ENCODE results near the gene WHRN.

WHRN gene

DNA sequence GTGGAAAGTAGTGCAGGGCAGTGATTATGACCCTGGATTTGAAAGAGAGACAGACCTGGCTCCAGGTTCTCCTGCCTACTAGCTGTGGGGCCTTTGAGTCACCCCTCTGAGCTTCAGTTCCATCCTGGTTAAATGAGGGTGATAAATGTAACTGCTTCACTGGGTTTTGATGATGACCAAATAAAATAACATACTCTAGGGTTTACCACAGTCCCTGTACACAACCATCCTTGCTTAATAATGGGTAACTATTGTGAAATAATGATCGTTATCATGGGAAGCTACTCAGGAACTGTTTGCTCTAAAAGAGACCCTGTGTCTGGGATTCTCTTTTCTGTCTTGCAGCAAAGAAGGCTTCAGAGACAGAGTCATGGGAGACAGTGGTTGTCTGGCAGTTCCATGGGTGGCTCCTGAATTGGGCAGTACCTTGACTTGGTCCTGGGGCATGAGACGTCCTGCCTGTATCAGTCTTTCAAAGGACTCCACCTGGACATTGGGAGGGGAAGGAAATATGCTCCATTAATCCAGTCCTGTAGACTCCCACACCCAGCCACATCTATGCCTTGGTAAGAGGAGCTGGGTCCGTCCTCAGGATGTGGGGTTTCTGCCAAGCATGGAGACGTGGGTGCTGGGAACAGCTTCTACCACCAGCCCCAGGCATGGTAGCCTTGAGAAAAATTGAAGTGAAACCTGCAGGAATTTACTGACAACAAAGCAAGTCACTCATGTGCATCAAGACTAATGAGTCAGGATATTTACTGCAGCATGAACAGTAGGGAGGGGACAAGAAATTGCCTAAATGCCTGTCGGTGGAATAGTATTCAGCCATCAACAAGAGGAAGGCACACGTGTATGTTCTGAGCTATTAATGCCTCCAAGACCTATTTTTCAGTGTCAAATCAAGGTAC, 140.9 kb downstream of the WHRN start:
- DNase-seq (ENCODE audit: low spot score) = no peak

DNA sequence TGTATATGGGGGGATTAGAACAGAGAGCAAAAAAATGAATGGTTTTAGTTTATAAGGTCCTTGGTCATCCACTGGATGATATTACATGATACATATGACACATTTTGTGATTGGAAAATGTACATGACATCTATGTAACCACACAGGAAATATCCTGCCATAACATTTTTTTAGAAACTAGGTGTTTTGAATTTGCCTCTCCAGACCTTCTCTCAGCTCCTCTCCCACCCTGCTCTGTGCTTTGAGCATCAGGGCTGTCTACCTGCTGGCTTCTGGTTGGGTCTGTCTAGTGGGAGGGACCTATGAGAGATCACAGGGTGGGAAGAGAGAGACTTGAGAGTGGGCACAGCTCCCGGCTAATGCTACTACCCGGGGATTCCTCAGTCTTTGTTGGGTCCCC, 141.8 kb downstream of the WHRN start:
- DNase-seq (ENCODE audit: low spot score) = no peak

DNA sequence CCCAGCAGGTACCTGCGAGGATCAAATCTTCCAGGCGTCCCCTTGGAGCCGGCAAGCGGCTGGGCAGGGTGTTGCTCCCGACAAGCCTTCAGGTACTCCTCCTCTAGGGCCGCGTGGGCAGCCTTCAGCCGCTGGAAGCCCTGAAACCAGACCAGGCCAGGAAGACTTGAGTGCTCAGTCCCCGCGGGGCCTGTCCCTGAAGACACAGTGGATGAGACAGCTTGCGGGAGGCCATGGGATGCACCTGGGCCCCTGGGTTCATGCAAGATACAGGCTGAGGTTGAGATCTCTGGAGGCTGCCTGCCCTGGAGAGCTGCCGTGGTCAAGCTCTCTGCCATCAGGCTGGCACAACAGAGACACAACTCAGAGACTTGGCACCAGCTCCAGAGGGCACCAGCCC, 142.9 kb downstream of the WHRN start:
- no peak for DNase-seq (ENCODE audit: low spot score)

DNA sequence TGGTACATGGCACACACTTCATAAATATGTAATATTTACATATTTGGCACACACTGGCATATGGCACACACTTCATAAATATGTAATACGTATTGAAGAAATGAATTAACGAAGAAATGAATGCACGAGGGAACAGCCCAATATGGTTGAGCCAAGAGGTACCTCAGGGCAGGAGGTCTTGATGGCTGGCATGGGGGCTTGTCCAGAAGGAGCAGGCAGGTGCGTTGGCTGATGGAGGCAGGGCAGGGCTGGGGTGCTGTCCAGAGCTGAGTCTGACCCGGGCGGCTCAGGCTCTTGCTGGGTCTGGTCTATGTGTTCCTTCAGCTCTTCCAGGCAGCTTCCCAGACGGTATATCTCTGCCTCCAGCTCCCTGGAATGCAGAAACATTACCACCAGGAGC, 143.7 kb downstream of the WHRN start:
- DNase-seq (ENCODE audit: low spot score) = no peak

DNA sequence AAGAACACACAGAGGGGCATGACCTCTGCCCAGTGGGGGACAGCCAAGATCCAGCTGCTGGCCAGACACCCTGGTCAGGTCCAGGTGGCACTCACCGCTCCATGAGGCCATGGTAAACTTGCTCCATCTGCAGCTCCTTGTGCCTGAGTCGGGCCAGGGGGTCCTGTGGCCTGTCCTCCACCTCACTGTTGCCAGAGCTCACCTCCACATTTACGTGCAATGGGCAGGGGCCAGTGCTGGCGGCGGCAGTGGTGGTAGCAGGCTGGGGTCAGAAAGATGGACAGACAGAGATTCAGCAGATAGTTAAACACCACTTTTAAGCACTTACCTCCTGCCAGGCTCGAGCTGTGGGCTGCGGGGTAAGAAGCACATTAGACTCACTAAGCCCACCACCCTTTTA, 145.5 kb downstream of the WHRN start:
- no peak for DNase-seq (ENCODE audit: low spot score)

DNA sequence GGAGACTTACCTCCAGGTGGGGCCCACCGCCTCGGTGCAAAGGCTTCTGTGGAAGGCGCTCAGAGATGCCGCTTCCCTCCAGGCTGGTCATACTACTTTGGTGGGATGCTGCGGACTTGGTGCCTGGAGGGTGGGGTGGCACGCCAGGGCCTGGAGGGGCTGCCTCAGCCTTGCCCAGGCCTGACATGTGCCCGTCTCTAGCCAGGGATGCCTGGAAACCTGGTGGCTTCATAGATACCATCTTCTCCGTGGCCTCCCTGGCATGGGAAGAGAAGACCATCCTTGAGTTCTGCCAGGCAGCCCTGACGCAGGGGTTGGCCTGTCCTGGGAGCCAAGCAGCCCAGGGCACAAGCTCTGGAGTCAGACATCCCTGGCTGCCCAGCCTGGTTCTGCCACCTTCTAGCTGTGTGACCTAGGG, 147.4 kb downstream of the WHRN start:
- DNase-seq (ENCODE audit: low spot score) = no peak

DNA sequence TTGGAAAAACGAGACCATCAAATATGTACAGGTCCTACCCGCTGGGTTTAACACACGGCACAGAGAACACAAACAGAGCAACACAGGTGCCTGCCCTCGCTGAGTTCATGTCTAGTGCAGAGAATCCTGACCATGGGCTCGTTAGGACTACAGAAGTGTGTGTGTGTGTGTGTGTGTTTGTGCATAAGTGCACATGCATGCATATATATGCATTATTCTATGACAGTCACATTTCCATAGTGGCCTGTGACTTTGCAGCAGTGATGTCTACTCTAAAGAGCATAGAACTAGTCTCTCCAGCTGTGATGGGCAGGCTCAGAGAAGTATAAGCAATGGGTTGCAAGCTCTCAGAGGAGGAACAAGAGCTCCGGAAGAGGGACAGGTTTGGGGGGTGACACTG, 147.9 kb downstream of the WHRN start:
- no peak for DNase-seq (ENCODE audit: low spot score)

DNA sequence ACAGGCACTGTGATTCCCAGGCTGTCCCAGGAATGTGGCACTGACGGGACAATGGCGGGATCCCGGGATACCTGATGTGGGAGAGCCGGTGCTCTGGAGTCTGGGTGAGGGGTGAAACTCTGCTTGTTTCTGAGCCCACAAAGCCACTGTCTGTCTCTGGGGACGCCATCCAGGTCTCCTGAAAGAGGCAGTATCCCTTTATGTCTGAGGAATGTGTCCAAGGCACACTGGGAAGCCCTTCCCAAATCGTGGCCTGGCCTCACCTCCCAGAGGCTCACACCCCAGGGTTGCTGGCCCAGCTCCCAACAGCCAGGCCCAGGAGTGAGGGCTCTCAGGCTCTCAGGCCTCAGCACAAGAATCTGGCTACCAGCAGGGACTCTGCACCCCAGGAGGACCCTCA, 148.5 kb downstream of the WHRN start:
- no peak for DNase-seq (ENCODE audit: low spot score)

DNA sequence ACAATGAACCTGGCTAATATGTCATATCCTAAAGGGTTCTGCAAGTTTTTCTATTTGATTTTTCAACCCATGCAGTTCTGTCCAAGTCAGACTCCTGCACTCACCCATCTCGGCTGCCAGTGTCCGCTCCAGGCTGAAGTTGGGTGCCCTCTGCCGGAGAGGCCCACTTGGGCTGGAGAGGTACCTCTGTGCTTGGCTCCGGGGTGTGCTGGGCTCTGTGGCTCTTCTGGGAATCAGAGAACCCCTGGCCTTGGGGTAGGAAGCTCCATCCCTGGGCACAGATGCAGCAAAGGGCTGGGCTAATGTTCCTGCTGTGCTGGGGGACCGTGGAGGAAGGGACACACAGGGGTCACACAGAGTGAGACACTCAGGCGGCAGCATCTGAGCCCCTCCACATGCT, 149.5 kb downstream of the WHRN start:
- no peak for DNase-seq (ENCODE audit: low spot score)
